Measurements from ENCODE around the gene RASL11B.

The RASL11B gene

GRCh38 chr4:52873861-52874343 is 11.8 kb downstream of the RASL11B start:
- Histone ChIP-seq H3K36me3 (ENCODE audit: control insufficient read depth, insufficient read depth, low read length) (no peaks in the 10 kb centered on the region), H3K27me3 (ENCODE audit: control insufficient read depth, insufficient read depth, low read length) (no peaks in the 10 kb centered on the region), H3K4me1 (ENCODE audit: control insufficient read depth, insufficient read depth, low read length) (peaks cover 31% of the 10 kb centered on the region), H3K4me3 (ENCODE audit: low read depth, low read length) (peak overlapping the region; percentile 15; the same call in 1 of the 2 replicates), H3K9ac (ENCODE audit: low read depth, low read length) (no peak overlapping the region), H3K9me3 (ENCODE audit: control insufficient read depth, insufficient read depth, low read length) (no peaks in the 10 kb centered on the region), H3K27ac (ENCODE audit: low read depth, low read length) (peak overlapping the region; percentile 53)

- H3K9me3 ChIP-seq (ENCODE audit: control insufficient read depth, insufficient read depth, low read length), result no peaks in the 10 kb centered on the region
- no peak overlapping the region for H3K4me3 ChIP-seq (ENCODE audit: low read depth, low read length)
- no peak overlapping the region for H3K27ac ChIP-seq (ENCODE audit: low read depth, low read length)
- H3K36me3 ChIP-seq (ENCODE audit: control insufficient read depth, insufficient read depth, low read length), result no peaks in the 10 kb centered on the region
- H3K9ac ChIP-seq (ENCODE audit: low read depth, low read length), result no peak overlapping the region
- peaks cover 31% of the 10 kb centered on the region for H3K4me1 ChIP-seq (ENCODE audit: control insufficient read depth, insufficient read depth, low read length)
- no peaks in the 10 kb centered on the region for H3K27me3 ChIP-seq (ENCODE audit: control insufficient read depth, insufficient read depth, low read length)
These were observed 12.8 kb downstream of the RASL11B start for GRCh38 chr4:52874948-52875347.

GRCh38 chr4:52876069-52876468 is 14.0 kb downstream of the RASL11B start:
- Histone ChIP-seq H3K27me3 (ENCODE audit: control insufficient read depth, insufficient read depth, low read length) (no peaks in the 10 kb centered on the region), H3K4me1 (ENCODE audit: control insufficient read depth, insufficient read depth, low read length) (peaks cover 31% of the 10 kb centered on the region), H3K9me3 (ENCODE audit: control insufficient read depth, insufficient read depth, low read length) (no peaks in the 10 kb centered on the region), H3K4me3 (ENCODE audit: low read depth, low read length) (no peak overlapping the region), H3K9ac (ENCODE audit: low read depth, low read length) (no peak overlapping the region), H3K36me3 (ENCODE audit: control insufficient read depth, insufficient read depth, low read length) (no peaks in the 10 kb centered on the region), H3K27ac (ENCODE audit: low read depth, low read length) (no peak overlapping the region)

- Histone ChIP-seq H3K27me3 (ENCODE audit: control insufficient read depth, insufficient read depth, low read length) (no peaks in the 10 kb centered on the region), H3K4me3 (ENCODE audit: low read depth, low read length) (no peak overlapping the region), H3K4me1 (ENCODE audit: control insufficient read depth, insufficient read depth, low read length) (peaks cover 31% of the 10 kb centered on the region), H3K27ac (ENCODE audit: low read depth, low read length) (no peak overlapping the region), H3K9ac (ENCODE audit: low read depth, low read length) (no peak overlapping the region), H3K36me3 (ENCODE audit: control insufficient read depth, insufficient read depth, low read length) (no peaks in the 10 kb centered on the region), H3K9me3 (ENCODE audit: control insufficient read depth, insufficient read depth, low read length) (no peaks in the 10 kb centered on the region)
These were observed 14.9 kb downstream of the RASL11B start for GRCh38 chr4:52877036-52877435.

GRCh38 chr4:52877694-52878093 is 15.6 kb downstream of the RASL11B start:
- Histone ChIP-seq H3K36me3 (ENCODE audit: control insufficient read depth, insufficient read depth, low read length) (no peaks in the 10 kb centered on the region), H3K4me1 (ENCODE audit: control insufficient read depth, insufficient read depth, low read length) (peaks cover 30% of the 10 kb centered on the region), H3K4me3 (ENCODE audit: low read depth, low read length) (no peak overlapping the region), H3K9me3 (ENCODE audit: control insufficient read depth, insufficient read depth, low read length) (no peaks in the 10 kb centered on the region), H3K27me3 (ENCODE audit: control insufficient read depth, insufficient read depth, low read length) (no peaks in the 10 kb centered on the region), H3K9ac (ENCODE audit: low read depth, low read length) (no peak overlapping the region), H3K27ac (ENCODE audit: low read depth, low read length) (no peak overlapping the region)

GRCh38 chr4:52879471-52879870 is 17.4 kb downstream of the RASL11B start:
- H3K27ac ChIP-seq (ENCODE audit: low read depth, low read length), result no peak overlapping the region
- no peak overlapping the region for H3K4me3 ChIP-seq (ENCODE audit: low read depth, low read length)
- H3K9ac ChIP-seq (ENCODE audit: low read depth, low read length), result no peak overlapping the region
- H3K36me3 ChIP-seq (ENCODE audit: control insufficient read depth, insufficient read depth, low read length), result no peaks in the 10 kb centered on the region
- peaks cover 28% of the 10 kb centered on the region for H3K4me1 ChIP-seq (ENCODE audit: control insufficient read depth, insufficient read depth, low read length)
- no peaks in the 10 kb centered on the region for H3K9me3 ChIP-seq (ENCODE audit: control insufficient read depth, insufficient read depth, low read length)
- H3K27me3 ChIP-seq (ENCODE audit: control insufficient read depth, insufficient read depth, low read length), result no peaks in the 10 kb centered on the region

- H3K9me3 ChIP-seq (ENCODE audit: control insufficient read depth, insufficient read depth, low read length), result no peaks in the 10 kb centered on the region; the same call in 1 of the 2 replicates
- H3K27ac ChIP-seq (ENCODE audit: low read depth, low read length), result no peak overlapping the region
- no peak overlapping the region for H3K9ac ChIP-seq (ENCODE audit: low read depth, low read length)
- no peaks in the 10 kb centered on the region for H3K36me3 ChIP-seq (ENCODE audit: control insufficient read depth, insufficient read depth, low read length)
- peaks cover 22% of the 10 kb centered on the region for H3K4me1 ChIP-seq (ENCODE audit: control insufficient read depth, insufficient read depth, low read length)
- no peaks in the 10 kb centered on the region for H3K27me3 ChIP-seq (ENCODE audit: control insufficient read depth, insufficient read depth, low read length)
- no peak overlapping the region for H3K4me3 ChIP-seq (ENCODE audit: low read depth, low read length)
These were observed 18.9 kb downstream of the RASL11B start for GRCh38 chr4:52880994-52881393.

- Histone ChIP-seq H3K27ac (ENCODE audit: low read depth, low read length) (peak overlapping the region; percentile 82), H3K4me3 (ENCODE audit: low read depth, low read length) (no peak overlapping the region), H3K4me1 (ENCODE audit: control insufficient read depth, insufficient read depth, low read length) (peaks cover 15% of the 10 kb centered on the region; the same call in 1 of the 2 replicates), H3K9me3 (ENCODE audit: control insufficient read depth, insufficient read depth, low read length) (peaks cover 13% of the 10 kb centered on the region), H3K27me3 (ENCODE audit: control insufficient read depth, insufficient read depth, low read length) (no peaks in the 10 kb centered on the region), H3K9ac (ENCODE audit: low read depth, low read length) (no peak overlapping the region), H3K36me3 (ENCODE audit: control insufficient read depth, insufficient read depth, low read length) (no peaks in the 10 kb centered on the region)
These were observed 21.1 kb downstream of the RASL11B start for GRCh38 chr4:52883183-52883621.

GRCh38 chr4:52883707-52884669 is 21.9 kb downstream of the RASL11B start:
- peaks cover 15% of the 10 kb centered on the region; the same call in 1 of the 2 replicates for H3K4me1 ChIP-seq (ENCODE audit: control insufficient read depth, insufficient read depth, low read length)
- peaks cover 13% of the 10 kb centered on the region for H3K9me3 ChIP-seq (ENCODE audit: control insufficient read depth, insufficient read depth, low read length)
- peak overlapping the region; percentile 82 for H3K27ac ChIP-seq (ENCODE audit: low read depth, low read length)
- no peaks in the 10 kb centered on the region for H3K36me3 ChIP-seq (ENCODE audit: control insufficient read depth, insufficient read depth, low read length)
- H3K27me3 ChIP-seq (ENCODE audit: control insufficient read depth, insufficient read depth, low read length), result no peaks in the 10 kb centered on the region
- no peak overlapping the region for H3K9ac ChIP-seq (ENCODE audit: low read depth, low read length)
- H3K4me3 ChIP-seq (ENCODE audit: low read depth, low read length), result no peak overlapping the region

GRCh38 chr4:52884994-52885393 is 22.9 kb downstream of the RASL11B start:
- H3K27me3 ChIP-seq (ENCODE audit: control insufficient read depth, insufficient read depth, low read length), result no peaks in the 10 kb centered on the region
- peaks cover 13% of the 10 kb centered on the region for H3K9me3 ChIP-seq (ENCODE audit: control insufficient read depth, insufficient read depth, low read length)
- peaks cover 15% of the 10 kb centered on the region; the same call in 1 of the 2 replicates for H3K4me1 ChIP-seq (ENCODE audit: control insufficient read depth, insufficient read depth, low read length)
- H3K27ac ChIP-seq (ENCODE audit: low read depth, low read length), result no peak overlapping the region
- no peak overlapping the region for H3K9ac ChIP-seq (ENCODE audit: low read depth, low read length)
- H3K4me3 ChIP-seq (ENCODE audit: low read depth, low read length), result no peak overlapping the region
- no peaks in the 10 kb centered on the region for H3K36me3 ChIP-seq (ENCODE audit: control insufficient read depth, insufficient read depth, low read length)

- H3K36me3 ChIP-seq (ENCODE audit: control insufficient read depth, insufficient read depth, low read length), result no peaks in the 10 kb centered on the region
- no peak overlapping the region for H3K9ac ChIP-seq (ENCODE audit: low read depth, low read length)
- no peaks in the 10 kb centered on the region for H3K4me1 ChIP-seq (ENCODE audit: control insufficient read depth, insufficient read depth, low read length)
- no peak overlapping the region for H3K27ac ChIP-seq (ENCODE audit: low read depth, low read length)
- peaks cover 13% of the 10 kb centered on the region for H3K9me3 ChIP-seq (ENCODE audit: control insufficient read depth, insufficient read depth, low read length)
- H3K4me3 ChIP-seq (ENCODE audit: low read depth, low read length), result no peak overlapping the region
- H3K27me3 ChIP-seq (ENCODE audit: control insufficient read depth, insufficient read depth, low read length), result no peaks in the 10 kb centered on the region
These were observed 27.2 kb downstream of the RASL11B start for GRCh38 chr4:52889354-52889753.

Data from HUES48 (cell line).